ENCODE data around the gene LZTS3.
"Not testable (repeated sequence)": the region's sequence is repeated elsewhere in the genome, so short reads cannot be mapped to it uniquely, and the experiment has no call there.

Gene LZTS3

DNA sequence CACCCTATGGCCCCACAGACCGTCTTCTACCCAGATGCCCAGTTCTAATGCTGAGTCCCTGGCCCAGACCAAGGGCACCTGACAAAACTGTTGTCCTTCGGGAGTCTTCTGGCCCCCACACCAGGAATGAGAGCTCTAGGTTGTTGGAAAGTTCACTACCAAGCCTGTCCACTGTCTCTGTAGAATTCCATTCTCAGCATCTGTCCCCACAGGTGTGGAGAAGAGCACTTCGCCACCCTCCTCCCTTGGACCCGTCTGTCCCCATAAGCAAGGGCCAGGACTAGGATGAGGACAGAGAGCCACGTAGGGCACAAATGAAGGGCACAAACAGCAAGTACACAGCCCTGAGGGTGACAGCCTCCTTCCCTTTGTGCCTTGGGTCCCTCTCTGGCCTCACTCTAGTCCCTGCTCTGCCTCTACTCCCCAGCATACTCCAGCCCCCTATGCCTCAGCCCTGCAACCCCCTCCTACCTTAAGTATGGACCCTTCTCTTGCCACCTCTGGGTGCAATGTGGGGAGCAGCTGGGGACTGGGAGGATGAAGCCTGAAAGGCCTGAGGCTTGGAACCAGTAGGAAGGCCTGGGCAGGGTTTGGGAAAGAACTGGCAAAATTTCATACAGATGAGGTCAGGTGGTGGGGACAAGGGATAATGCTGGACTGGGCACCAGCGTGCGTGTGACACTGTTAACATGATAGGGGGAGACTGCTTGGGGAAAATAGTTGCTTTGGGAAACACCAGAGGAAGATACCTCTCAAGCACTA, 4.3 kb downstream of the LZTS3 start:
- DNase-seq, result no peak

DNA sequence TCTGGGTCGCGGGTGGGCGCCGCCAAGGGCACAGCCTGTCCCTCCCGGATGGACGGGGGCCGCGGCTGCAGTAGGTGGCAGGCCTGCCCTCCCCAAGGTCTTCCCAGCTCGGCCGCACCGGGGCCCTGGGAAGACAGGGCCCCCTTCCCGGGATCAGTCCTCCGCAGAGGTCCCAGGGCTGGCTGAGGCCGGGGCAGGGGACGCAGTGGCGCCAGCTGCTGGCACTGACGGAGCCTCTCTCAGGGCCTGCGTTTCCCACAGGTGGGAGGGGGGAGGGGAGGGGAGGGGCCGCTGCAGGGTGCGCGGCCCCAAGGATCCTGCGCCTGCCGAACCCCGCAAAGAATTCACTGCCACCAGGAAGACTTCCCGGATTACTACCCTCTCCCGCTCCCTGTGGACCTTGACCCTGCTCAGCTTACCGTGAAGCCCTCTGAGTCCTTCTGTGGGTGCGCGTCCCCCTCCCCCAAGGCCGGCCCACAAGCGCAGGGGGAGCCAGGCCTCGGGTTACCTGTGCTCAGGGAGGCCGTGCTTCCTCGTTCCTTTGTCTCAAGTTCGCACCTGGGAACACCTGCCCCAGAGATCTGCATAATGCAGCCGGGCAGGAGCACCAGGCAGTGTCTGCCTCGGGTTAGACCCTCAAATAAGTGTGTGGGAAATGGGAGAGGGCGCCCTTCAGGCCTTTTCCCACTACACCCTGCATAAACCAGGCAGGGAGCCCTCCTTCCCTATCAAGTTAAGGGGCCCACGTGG, 5.1 kb downstream of the LZTS3 start:
- no peak for DNase-seq

DNA sequence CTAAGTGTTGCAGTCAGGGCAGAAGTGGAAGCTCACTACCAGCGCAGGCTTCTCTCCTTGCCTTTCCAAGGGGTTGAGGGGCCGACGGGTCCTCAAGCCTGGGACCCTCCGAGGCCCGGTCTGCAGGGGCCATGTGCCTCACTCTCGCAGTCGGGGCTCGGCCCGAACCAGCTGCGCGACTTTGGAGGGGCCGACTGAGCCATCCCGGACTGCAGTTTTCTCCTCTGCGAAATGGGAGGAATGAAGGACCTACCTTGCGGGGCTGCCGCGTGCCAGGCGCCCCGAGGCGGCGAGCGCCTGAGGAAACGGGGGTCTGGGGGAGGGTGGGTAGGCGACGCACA, 5.6 kb downstream of the LZTS3 start:
- DNase-seq, result no peak

DNA sequence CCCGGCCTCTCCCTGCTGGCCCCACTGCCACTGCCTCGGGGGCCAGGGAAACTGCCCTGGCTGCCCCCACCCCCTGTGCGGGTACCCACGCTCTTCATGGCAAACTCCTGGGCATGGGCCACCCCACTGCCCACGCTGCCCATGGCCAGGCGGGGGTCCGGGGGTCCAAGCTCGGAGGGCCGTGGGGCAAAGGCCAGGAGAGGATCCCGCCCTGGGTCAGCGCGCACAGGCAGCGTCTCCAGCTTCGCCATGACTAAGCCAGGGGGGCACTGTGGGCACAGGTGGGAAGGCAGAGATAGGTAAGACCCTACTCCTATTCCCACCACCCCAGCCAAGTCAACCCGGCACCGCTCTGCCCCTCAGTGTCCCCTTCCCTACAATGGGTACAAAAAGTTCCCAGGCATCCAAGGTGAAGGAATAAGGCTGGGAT, 6.4 kb downstream of the LZTS3 start:
- DNase-seq, result no peak

DNA sequence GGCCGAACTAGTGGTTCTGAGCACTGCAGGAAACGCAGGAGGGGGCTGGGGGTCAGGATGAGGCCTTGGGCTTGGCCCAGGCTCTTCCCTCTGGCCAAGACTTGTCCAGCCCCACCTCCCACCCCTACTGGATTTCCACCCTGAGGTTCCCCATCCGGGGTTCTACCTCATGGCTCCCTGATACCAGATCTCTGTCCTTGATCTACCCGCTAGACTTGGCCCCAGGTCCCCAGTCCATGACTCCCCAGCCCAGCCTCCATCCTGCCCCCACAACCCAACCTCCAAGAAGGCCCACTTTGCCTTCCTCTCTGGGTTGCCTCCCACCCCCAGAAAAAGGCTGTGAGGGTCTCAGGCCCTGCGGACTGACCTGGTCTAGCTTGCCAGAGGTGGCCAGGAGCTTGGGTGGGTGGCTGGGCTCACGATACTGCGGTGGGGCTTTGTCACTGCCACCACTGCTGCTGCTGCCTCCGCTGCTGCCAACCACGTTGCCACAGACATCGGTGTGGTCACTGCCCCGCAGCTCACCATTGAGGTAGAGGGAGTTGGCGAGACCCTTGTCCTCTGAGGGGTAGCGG, 6.9 kb downstream of the LZTS3 start:
- DNase-seq, result no peak

DNA sequence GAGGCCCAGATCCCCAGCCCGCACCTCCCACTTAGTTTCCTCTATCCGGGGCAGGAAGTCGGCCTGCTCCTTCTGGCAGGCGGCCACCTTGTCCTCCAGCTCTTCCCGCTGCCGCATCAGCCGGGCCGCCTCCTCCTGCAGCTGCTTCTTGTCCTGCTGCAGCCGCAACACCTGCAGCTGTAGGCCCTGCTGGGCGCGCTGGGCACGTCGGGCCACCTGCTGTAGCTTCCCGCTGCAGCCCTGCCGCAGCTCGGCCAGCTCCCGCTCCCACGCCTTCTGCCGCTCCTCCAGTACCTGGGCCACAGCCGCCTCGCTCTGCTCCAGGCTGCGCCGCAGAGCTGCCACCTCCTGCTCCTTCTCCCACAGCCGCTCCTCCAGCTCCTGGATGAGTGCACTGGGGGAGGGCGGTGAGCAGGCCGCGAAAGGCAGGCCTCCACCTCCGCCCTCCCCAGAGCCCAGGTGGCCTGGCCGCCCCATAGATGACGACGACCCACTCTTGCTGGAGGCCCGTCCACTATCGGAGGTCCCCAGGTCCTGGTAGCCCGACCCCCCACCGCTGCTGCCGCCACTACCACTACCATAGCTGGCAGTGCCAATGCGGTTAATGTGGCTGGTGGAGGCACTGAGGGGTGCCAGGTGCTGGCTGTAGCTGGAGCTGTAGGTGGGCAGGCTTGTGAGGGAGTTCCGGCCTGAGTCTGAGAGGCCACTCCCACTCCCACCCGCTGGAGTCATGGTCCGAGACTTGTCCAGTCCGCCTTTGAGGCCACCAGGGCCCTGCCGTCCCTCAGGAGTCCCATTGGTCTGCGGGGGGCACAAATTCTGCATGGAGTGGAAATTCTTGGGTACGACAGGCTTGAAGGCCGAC, 7.6 kb downstream of the LZTS3 start:
- peak in 7 of 51 donors; percentile 13 to 40 (median 24) for DNase-seq

DNA sequence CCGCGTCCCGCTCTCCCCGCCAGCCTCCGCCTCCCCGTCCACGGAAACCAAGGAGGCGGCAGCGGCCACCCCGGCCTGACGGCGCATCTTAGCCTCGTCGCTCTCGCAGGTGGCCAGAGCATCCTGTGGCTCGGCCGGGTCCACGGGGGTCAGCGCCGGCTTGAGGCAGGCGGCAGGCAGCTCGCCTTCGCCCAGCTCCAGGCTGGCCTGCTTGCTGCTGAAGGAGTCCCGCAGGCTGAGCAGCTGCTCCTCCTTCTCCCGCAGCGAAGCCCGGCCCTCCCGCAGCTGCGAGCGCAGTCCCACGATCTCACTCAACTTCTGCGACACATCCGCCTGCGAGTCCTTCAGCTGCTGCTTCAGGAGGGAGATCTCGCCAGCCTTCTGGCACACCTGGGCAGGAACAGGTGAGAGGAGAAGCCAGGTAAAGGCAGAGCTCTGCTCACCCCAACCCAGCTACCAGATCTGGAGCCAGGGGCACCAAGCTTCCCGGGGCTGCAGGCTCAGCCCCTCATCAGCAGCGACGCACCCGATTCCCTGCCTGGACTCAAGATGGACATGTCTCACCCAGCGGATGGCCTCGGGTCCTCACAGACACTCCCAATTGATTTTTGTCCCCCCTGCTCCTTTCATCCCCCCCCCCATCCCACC, 8.5 kb downstream of the LZTS3 start:
- DNase-seq, result no peak

DNA sequence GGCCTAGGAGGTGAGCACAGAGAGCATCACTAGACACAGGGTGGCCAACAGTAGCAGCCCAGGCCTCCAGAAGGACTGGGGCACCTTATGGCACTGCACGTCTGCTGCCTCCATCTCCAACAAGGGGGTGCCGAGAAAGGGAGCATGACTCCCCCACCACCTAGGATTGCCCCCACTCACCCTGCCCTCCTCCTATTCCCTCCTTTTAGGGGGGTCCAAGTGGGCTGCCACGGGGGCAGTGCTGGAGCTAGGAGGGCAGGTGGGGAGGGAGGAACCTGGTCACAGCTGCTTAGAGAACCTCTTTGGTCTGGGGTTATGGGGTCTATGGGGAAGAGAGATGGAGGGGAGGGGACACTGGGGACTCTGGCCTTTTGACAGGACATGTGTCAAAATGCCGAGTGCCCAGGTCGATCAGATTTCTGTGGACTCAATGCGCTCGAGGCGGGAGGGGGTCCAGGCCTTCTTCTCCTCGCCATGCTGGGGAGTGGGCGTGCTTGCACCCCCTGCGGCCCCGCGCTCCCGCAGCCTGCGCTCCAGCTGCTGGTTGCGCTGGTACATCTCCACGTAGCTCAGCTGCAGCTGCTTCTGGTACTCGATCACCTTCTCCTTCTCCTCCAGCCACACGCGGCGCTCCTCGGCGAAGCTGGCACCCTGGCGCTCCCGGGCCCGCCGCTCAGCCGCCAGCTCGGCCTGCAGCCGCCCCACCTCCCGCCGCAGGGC, 9.1 kb downstream of the LZTS3 start:
- DNase-seq, result no peak

DNA sequence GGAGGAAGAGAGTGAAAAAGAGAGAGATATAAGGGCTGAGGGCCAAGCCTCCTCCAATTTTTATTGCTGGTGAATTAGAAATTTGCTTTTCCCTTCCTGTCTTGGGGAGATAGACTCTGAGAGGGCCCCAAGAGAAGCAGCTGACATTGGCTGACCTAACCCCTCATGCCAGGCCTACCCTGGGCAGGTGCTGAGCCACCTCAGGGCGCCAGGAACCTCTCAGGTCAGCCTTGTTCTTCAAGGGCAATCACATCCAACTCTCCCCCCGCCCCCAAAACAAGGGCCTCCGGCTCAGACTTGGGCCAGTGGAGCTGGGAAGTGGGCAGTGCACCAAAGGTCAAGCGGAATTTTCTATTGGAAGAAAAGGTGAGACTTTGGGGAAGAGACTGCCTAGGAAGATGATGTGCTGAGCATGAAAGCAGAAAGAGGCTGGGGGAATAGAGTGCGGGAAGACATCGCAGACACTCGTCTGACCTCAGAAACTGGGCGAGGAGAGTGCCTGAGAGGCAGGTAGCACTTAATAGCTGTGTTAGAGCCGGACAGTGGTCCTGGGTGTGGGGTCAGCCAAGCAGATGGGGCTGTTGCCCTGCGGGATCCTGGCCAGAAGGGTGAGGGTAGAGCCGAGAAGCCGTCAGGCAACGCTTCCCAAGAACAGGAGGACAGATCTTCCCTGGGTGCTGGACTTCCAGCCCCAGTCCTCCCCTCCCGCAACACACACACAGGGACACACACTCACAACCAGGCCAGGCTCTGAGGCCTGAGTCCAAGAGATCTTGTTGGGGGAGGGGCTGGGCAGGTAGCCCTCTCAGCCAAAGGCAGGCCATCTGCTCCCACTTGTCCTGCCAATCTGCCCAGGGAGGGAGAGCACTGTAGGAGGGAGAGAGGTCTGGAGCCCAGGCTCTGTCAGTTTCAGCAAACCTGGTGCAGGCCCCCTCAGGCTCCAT, 10.0 kb downstream of the LZTS3 start:
- no peak for DNase-seq

DNA sequence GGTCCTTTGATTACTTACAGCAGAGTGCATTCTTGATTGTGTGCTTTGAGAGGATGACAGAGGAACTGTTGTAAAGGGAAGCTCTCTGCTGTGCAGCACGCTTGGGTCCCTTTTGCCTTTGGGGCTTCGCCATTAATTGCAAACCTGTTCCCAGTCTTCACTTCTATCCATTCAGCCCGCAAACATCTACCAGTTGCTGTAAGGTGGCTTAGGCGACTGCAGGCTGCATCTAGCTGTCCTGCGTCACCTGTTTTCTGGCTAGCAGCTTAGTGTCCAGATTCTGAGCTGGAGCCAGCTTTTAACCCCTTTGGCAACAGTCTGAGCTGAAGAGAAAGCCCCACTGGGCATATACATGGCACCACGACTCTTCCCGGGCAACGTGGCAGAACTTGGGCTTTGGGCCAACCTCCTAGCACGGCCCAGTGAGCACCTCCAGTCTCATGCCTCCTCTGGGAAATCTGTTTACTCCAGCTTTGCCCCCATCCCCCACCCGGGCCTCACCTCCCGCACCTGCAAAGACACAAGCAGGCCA, 11.2 kb downstream of the LZTS3 start:
- peak in 1 of 51 donors; percentile 17 for DNase-seq

DNA sequence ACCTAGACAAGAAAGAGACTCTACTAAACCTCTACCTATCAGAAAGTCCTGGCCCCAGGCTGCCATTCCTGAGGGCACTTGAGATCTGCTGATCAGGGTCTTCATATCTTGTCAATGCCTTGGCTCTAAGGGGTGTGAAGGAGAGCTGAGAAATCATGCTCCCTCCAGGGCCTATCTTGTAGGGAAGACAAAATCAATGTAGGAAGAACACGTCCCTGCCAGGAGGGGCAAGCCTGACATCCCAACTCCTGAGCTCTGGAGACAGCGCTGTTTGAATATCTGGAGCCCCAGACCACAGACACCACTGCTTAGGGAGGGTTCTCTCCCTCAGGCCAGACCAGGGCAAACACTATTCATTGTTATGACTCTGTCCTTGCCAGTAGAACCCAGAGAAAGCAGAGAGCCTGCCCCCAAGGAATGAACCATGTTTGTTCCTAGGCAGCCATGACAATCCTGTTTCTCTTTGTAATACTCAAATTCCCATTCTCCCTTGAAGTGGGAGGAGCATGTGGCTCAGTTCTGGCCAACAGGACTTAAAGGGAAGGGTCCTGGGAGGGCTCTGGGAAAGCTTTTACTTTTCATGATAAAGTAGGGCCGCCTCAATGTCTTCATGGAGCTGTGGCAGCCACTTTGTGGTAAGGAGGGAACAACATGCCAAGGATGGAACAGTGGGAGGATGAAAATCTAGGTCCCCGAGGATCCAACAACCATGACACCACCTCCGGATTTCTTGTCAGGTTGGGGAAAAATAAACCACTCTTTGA, 11.9 kb downstream of the LZTS3 start:
- no peak for DNase-seq

DNA sequence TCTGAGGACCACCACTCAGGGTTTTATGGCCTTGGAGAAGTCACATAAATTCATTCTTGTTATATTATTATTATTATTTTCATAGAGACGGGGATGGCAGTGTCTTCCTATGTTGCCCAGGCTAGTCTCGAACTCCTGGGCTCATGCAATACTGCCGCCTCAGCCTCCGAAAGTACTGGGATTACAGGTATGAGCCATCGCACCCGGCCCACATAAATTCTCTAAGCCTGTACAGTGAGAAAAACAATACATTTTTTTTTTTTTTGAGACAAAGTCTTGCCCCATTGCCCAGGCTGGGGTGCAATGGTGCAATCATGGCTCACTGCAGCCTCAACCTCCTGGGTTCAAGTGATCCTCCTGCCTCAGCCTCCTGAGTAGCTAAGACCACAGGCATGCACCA, 12.9 kb downstream of the LZTS3 start:
- DNase-seq, result no peak

DNA sequence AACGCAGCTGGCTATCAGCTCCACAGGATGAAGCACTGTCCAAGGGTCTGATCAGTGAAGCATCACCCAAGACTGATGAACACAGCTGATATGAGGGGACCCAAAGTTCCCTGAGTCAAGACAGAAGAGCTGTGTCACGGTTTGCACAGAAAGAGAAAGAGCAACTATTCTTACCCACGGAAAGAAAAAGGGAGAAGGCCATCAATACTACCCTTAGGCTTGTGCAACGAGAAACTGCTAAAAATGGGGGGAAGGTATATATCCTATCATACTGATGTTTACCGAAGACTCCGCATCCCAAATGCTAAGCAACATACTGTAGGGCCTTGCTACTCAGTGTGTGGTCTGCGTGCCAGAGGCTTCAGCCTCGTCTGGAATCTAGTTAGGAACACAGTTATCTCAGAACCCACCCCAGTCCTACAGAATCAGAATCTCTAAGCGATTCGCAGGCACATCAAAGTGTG, 14.3 kb downstream of the LZTS3 start:
- no peak for DNase-seq

DNA sequence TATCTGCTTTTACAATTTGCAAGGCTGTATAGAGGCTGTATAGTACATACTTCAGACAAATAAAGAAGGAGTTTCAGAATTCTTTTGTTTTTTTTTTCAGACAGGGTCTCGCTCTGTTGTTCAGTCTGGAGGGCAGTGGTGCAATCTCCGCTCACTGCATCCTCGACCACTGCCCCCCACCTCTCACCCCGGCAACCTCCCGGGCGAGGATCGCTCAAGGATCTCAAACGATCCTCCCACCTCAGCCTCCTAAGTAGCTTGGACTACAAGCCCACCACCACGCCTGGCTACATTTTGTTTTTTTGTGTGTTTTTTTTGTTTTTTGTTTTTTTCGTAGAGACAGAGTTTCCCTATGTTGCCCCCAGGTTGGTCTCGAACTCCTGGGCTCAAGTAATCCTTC, 15.5 kb downstream of the LZTS3 start:
- DNase-seq, result no peak

DNA sequence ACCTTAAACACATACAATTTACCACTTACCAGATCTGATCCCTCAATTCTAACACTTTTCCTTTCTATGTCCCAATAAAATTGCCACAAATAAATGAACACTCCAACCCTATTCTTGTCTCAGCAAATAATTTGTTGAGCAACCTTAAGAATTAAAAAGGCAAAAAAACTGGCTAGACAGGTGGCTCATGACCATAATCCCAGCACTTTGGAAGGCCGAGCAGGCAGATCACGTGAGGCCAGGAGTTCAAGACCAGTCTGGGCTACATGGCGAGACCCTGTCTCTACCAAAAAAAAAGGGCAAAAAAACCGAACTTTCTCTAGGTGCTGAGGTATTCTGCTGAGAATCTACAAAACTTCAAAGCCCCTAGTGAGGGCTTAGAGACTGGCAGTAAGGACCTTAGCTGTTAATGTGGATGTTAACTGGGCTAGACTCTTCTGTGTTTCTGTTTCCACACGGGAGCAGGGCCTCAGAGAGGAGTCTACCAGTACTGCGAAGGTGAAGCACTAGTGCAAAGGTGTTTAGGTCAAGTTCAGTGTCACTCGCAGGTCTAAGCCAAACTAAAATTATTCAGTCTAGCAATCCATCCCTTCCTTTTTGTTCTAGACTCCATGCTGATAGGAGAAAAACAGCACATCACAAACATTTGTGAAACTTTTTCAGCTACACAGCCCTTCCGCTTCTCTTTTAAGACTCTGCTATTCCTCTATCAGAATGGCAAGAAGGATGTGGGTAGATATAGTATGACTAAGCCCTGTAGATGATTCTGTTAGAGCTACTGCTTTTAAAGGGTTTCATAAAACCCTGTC, 16.3 kb downstream of the LZTS3 start:
- DNase-seq, result no peak

DNA sequence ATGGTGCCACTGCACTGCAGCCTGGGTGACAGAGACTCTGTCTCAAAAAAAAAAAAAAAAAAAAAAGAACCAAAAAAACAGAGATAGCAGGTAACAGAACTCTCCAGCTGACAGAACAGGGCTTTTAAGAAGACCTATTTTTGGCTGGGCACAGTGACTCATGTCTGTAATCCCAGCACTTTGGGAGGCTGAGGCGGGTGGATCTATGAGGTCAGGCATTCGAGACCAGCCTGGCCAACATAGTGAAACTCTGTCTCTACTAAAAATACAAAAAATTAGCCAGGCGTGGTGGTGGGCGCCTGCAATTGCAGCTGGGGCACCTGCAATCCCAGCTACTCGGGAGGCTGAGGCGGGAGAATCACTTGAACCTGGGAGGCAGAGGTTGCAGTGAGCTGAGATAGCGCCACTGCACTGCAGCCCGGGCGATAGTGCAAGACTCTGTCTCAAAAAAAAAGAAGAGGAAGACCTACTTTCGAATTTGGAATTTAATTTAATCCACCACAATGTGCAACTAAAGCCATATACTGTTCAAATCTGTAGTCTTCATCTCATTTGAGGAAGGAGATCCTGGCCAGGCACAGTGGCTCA, 21.2 kb downstream of the LZTS3 start:
- DNase-seq, result not testable (repeated sequence)

DNA sequence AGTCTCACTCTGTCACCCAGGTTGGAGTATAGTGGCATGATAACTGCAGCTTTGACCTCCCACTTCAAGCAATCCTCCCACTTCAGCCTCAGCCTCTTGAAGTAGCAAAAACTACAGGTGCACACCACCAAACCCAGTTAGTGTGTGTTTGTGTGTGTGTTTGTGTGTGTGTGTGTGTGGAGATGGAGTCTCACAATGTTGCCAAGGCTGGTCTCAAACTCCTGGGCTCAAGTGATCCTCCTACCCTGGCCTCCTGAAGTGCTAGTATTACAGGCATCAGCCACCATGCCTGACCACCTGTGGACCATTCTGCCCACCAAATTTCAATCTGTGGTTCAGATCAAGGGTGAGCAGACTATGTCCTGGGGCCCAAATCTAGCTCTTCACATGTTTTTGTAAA, 22.4 kb downstream of the LZTS3 start:
- no peak for DNase-seq
